Nephron (organoid): ENCODE measurements around the gene FKBP1B.

Experiments
- H3K27ac Mint-ChIP-seq, 3 experiments: 2 replicates each; pipeline ENCODE4 v1.8.0; 2020; ENCODE audit warnings: mixed read lengths in 3 of 3, mild to moderate bottlenecking in 2 of 3, moderate library complexity in 1 of 3
- H3K27me3 Mint-ChIP-seq: 2 replicates; pipeline ENCODE4 v1.8.0; 2021; ENCODE audit warnings: low read depth, mild to moderate bottlenecking, moderate library complexity, mixed read lengths
- H3K36me3 Mint-ChIP-seq: 2 replicates; pipeline ENCODE4 v1.8.0; 2020; ENCODE audit warnings: low read depth, mixed read lengths
- H3K4me1 Mint-ChIP-seq: 2 replicates; pipeline ENCODE4 v1.8.0; 2020; ENCODE audit warnings: mixed read lengths
- H3K4me3 Mint-ChIP-seq, 3 experiments: 2 replicates each; pipeline ENCODE4 v1.8.0; 2020; ENCODE audit warnings: mild to moderate bottlenecking in 3 of 3, mixed read lengths in 3 of 3, moderate library complexity in 2 of 3
- H3K9me3 Mint-ChIP-seq: 2 replicates; pipeline ENCODE4 v1.8.0; 2020; ENCODE audit warnings: mixed read lengths
- CTCF ChIP-seq, 3 experiments: fragments of 200-600 bp; sonication (generic); IDR thresholded peaks; one replicate each; pipeline ENCODE4 v1.5.0; 2021; ENCODE audit warnings: antibody characterized with exemption in 3 of 3; ENCODE audit not compliant: unreplicated experiment in 3 of 3

Gene FKBP1B

GRCh38 chr2:24052951-24053350, 3.4 kb downstream of the FKBP1B start:
- no peaks in the 10 kb centered on the region for H3K9me3 Mint-ChIP-seq
- peaks cover 4% of the 10 kb centered on the region for H3K36me3 Mint-ChIP-seq
- no peak overlapping the region for H3K4me3 Mint-ChIP-seq
- H3K4me1 Mint-ChIP-seq = no peaks in the 10 kb centered on the region
- TF ChIP-seq CTCF (IDR thresholded peaks at IDR 0.05; ENCODE audit: unreplicated experiment in 3 of 3) = no peak
- H3K27me3 Mint-ChIP-seq = no peaks in the 10 kb centered on the region
- H3K27ac Mint-ChIP-seq = no peak overlapping the region

GRCh38 chr2:24054366-24055010, 4.9 kb downstream of the FKBP1B start:
- Mint-ChIP-seq H3K9me3 (no peaks in the 10 kb centered on the region), H3K4me1 (no peaks in the 10 kb centered on the region), H3K4me3 (no peak overlapping the region), H3K36me3 (peaks cover 4% of the 10 kb centered on the region), H3K27me3 (no peaks in the 10 kb centered on the region), H3K27ac (no peak overlapping the region)
- TF ChIP-seq CTCF (IDR thresholded peaks at IDR 0.05; ENCODE audit: unreplicated experiment in 3 of 3) = no peak

GRCh38 chr2:24055750-24056149, 6.2 kb downstream of the FKBP1B start:
- H3K27ac Mint-ChIP-seq = no peak overlapping the region
- no peaks in the 10 kb centered on the region for H3K9me3 Mint-ChIP-seq
- no peak for TF ChIP-seq CTCF (IDR thresholded peaks at IDR 0.05; ENCODE audit: unreplicated experiment in 3 of 3)
- H3K27me3 Mint-ChIP-seq = no peaks in the 10 kb centered on the region
- H3K36me3 Mint-ChIP-seq = peaks cover 4% of the 10 kb centered on the region
- no peaks in the 10 kb centered on the region for H3K4me1 Mint-ChIP-seq
- H3K4me3 Mint-ChIP-seq = no peak overlapping the region

- H3K27me3 Mint-ChIP-seq = no peaks in the 10 kb centered on the region
- H3K4me1 Mint-ChIP-seq = no peaks in the 10 kb centered on the region
- H3K36me3 Mint-ChIP-seq = peaks cover 8% of the 10 kb centered on the region
- H3K4me3 Mint-ChIP-seq = no peak overlapping the region
- no peak for TF ChIP-seq CTCF (IDR thresholded peaks at IDR 0.05; ENCODE audit: unreplicated experiment in 3 of 3)
- H3K9me3 Mint-ChIP-seq = no peaks in the 10 kb centered on the region
- no peak overlapping the region for H3K27ac Mint-ChIP-seq
Observed at GRCh38 chr2:24058564-24059271, 9.2 kb downstream of the FKBP1B start.

GRCh38 chr2:24065341-24065740, 15.8 kb downstream of the FKBP1B start:
- Mint-ChIP-seq H3K27me3 (no peaks in the 10 kb centered on the region), H3K27ac (no peak overlapping the region), H3K4me1 (no peaks in the 10 kb centered on the region), H3K9me3 (no peaks in the 10 kb centered on the region), H3K4me3 (no peak overlapping the region), H3K36me3 (peaks cover 40% of the 10 kb centered on the region)
- no peak for TF ChIP-seq CTCF (IDR thresholded peaks at IDR 0.05; ENCODE audit: unreplicated experiment in 3 of 3)

GRCh38 chr2:24072259-24072658, 22.7 kb downstream of the FKBP1B start:
- no peak overlapping the region for H3K27ac Mint-ChIP-seq
- peak overlapping the region; percentile 14 to 54 (median 45) for H3K4me3 Mint-ChIP-seq
- peaks cover 21% of the 10 kb centered on the region for H3K4me1 Mint-ChIP-seq
- H3K9me3 Mint-ChIP-seq = no peaks in the 10 kb centered on the region
- no peaks in the 10 kb centered on the region for H3K27me3 Mint-ChIP-seq
- TF ChIP-seq CTCF (IDR thresholded peaks at IDR 0.05; ENCODE audit: unreplicated experiment in 3 of 3) = no peak
- peaks cover 42% of the 10 kb centered on the region for H3K36me3 Mint-ChIP-seq
